Skin epidermis (tissue), 12 donors: ENCODE results near the gene SLC16A13.

Experiments used
- H3K27ac ChIP-seq, 21 experiments: fragments of 200-600 bp; sonication (generic) in 11 of 21; one replicate each; pipeline ENCODE4 v1.5.0; 2020; ENCODE audit warnings: mild to moderate bottlenecking in 3 of 21, inconsistent platforms in 2 of 21, moderate library complexity in 2 of 21
- H3K4me3 ChIP-seq, 7 experiments: fragments of 200-600 bp; sonication (generic) in 2 of 7; one replicate each; pipeline ENCODE4 v1.5.0; 2020; ENCODE audit warnings: inconsistent platforms in 2 of 7, mild to moderate bottlenecking in 2 of 7, moderate library complexity in 1 of 7

The SLC16A13 gene

DNA sequence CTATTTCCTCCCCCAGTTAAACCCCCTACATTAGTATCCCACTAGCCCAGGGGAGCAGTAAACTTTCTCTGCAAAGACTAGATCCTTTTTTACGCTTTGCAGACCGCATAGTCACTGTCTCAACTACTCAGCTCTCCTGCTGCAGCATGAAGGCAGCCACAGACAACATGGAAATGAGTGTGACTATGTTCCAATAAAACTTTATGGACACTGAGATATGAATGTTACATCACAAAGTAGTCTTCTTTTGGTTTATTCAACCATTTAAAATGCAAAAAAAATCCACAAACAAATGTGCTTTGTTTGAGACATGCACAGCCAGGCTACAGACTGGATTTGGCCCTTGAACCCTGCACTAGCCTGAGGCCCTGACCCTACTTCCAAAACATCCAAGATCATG is 25.3 kb upstream of the SLC16A13 start:
- H3K27ac ChIP-seq, result peak overlapping the region in 1 of 21 experiments; percentile 4
- no peak overlapping the region for H3K4me3 ChIP-seq

DNA sequence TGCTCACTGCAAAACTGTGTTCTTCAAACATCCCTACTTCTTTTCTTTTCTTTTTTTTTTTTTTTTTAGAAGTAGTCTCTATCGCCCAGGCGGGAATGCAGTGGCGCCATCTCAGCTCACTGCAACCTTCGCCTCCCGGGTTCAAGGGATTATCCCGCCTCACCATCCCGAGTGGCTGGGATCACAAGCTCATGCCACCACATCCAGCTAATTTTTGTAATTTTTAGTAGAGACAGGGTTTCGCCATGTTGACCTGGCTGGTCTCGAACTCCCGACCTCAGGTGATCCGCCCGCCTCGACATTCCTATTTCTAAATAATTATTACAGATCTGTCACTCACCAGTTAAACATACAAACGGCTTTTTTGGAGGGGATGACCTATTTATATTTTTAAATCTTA is 24.4 kb upstream of the SLC16A13 start:
- peak overlapping the region; percentile 67 to 96 (median 82) for H3K4me3 ChIP-seq
- H3K27ac ChIP-seq, result peak overlapping the region in 15 of 21 experiments; percentile 93 to 100 (median 99)

DNA sequence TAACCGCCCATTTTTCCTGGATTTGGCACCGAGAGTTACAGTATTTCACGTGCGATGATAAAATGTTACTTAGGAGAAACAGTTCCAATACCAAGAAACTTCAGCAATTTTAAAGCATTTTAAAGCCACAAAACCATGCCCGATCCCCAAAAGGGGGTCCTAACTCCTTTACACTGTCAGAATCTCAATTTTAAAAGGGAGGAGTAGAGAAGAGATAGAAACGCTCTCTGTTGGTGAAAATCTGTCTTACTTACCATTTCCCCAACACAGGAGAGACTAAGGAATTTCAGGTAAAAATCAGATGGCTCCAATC is 23.9 kb upstream of the SLC16A13 start:
- H3K4me3 ChIP-seq, result peak overlapping the region; percentile 67 to 96 (median 82)
- peak overlapping the region; percentile 84 to 100 (median 99) for H3K27ac ChIP-seq

DNA sequence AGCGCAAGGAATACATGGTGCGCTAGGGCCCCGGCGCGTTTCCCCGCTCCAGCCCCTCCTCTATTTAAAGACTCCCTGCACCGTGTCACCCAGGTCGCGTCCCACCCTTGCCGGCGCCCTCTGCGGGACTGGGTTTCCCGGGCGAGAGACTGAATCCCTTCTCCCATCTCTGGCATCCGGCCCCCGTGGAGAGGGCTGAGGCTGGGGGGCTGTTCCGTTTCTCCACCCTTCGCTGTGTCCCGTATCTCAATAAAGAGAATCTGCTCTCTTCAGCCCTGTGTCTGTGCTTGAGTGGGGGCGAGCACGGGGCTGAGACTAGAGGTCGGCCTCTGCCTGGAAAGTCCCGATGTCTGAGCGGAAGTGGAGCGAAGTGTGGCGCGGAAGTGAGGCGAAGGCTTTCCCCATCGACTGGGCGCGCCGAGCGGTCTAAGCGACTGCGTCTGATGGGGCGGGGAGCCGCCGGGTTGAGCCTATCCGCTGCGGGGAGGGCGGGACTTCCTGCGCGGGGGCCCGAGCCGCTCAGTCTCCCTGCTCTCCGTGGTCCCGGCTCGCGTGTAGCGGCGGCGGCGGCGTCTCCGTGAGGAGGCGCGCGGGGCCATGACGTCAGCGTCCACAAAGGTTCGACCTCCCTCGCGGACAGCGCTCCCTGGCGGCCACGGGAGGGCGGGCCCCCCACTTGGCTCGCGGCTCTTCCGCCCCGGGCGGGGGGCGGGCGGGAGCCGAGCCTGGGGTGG is 21.4 kb upstream of the SLC16A13 start:
- Histone ChIP-seq H3K27ac (peak overlapping the region; percentile 84 to 100 (median 99)), H3K4me3 (peak overlapping the region; percentile 67 to 96 (median 82))

DNA sequence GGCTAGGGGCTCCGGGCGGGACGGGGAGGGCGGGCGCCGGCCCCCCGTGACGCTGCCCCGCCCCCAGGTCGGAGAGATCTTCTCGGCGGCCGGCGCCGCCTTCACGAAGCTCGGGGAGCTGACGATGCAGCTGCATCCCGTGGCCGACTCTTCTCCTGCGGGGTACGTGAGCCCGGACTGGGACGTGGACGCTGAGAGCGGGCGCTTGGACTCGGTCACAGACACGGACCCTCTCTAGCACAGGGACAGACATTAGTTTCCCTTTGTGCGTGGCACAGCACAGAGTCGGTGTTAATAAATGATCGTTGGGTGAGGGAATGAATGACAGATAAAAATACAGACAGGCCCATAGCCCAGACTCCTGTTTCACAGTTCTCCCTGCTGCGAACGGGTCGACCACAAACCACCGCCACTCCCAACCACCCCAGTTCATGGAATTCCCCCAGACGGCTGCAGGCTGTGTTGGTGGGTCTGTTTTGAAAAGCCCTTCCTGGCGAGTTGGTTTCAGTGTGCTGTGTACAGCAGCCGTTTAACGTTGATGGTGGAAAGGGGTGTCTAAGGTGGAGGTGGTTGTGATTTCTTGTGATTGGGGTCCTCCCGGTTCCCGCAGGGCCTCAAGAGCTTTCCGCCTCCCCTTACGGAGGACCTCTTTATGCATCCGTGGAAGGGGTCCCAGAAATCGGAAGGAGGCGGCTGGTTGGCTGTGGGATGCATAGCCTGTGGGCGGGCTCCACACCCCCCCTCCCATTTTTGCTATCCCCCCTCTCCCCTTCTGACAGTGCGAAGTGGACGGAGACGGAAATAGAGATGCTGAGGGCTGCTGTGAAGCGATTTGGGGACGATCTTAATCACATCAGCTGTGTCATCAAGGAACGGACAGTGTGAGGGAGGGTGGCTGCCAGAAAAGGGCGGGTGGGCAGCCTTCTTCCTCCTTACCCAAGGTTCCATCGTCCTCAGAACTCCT is 20.5 kb upstream of the SLC16A13 start:
- H3K27ac ChIP-seq, result peak overlapping the region; percentile 33 to 100 (median 99)
- H3K4me3 ChIP-seq, result peak overlapping the region; percentile 67 to 96 (median 82)

DNA sequence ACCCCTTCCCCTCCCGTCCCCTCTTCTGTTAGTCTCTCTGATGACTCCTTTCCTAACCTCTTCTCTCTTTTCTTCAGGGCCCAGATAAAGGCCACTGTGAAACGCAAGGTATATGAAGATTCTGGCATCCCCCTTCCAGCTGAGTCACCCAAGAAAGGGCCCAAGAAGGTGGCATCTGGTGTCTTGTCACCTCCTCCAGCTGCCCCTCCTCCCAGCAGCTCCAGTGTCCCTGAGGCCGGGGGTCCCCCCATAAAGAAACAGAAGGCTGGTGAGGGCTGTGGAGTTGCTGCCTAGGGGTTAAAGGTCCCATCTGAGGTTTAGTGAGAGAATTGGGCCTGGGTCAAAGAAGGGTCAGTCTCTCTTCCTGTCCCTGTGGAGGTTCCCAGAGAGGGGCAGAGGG is 19.4 kb upstream of the SLC16A13 start:
- H3K4me3 ChIP-seq, result no peak overlapping the region
- H3K27ac ChIP-seq, result peak overlapping the region in 19 of 21 experiments; percentile 88 to 100 (median 98)

DNA sequence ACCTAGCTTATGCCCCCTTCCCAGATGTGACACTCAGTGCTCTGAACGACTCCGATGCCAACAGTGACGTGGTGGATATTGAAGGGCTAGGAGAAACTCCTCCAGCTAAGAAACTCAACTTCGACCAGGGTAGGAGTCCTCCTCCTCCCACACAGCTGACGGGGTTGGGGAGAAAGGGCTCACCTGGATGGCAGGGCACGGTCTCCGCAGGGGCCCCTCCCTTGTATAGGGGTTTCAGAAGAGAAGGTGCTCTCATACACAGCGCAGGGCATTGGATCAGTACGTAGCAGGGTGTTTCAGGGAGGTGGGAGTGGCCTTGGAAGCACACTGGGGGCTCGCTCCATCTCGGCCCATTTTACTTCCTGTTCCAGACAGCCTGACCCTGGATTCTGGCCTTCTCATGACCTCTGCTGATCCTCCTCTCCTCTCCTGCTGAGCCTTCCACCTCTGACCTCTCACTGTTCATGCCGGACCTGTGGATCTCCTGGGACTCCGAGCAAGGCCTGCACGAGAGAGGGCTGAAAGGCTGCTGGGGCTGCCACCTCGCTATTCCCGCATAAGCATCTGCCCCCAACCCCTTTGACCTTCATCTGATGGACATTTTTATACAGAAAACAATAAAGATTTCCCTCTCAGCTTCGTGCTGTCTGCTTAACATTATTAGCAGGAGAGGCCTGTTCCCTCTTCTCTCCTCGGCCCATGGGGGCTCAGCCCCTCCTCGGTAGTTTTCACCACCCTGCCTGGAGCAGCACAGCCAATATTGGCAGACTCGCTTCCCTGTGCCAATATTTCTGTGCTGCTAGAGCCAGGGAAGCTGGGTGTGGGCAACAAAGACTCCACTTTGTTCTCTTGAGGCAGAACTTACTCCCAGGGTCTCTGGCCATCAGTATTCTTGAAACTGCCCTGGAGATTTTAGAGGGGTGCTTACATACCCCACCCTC is 18.7 kb upstream of the SLC16A13 start:
- H3K27ac ChIP-seq, result peak overlapping the region in 19 of 21 experiments; percentile 75 to 100 (median 98)
- H3K4me3 ChIP-seq, result peak overlapping the region in 2 of 7 experiments; percentile 36 to 44

DNA sequence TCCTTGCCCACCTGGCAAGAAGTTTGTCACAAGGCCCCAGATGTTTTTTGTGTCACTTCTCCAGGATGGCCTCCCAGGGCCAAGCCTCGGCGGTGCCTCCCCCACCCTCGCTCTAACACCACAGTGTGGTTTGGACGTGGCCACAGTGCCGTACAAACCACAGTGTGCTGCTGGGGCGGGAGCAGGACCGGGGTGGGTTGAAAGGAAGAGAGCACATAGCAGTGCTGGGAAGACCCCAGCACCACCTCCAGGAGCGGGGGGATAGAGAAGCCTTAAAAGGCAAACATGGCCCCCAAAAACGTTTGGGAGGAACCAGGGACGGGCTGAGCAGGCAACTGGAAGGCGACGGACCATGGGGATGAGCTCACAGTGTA is 18.0 kb upstream of the SLC16A13 start:
- Histone ChIP-seq H3K27ac (peak overlapping the region in 20 of 21 experiments; percentile 60 to 100 (median 93)), H3K4me3 (peak overlapping the region in 4 of 7 experiments; percentile 29 to 44 (median 35))

DNA sequence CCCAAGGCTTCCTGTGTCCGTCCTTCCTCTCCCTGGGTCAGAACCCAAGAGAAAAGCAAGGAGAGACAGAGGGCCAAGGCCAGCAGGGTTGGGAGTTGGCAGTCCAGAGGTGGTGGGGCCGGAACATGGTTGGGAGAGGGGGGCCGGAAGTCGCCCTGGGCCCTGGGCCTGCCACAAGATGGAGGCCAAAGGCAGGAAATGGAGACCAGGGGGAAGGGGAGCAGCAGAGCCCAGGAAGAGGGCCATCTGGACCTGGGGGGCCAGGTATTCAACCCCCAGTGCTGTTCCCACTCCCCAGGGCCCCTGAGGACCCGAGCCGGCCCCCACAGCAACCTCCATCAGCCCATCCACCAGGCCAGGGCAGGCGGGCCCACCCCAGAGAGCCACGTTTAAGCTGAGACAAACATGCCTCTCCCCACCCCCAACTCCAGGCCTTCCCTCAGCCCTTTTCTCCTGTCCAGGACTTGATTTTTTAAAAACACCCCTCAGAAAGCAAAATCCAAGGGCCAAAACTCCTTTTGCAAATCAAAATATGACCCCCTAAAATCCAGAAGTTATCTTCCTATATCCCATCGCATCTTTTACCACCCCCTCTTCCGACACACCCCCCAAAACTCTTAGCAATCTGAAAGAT is 17.4 kb upstream of the SLC16A13 start:
- peak overlapping the region; percentile 24 to 44 (median 34) for H3K4me3 ChIP-seq

DNA sequence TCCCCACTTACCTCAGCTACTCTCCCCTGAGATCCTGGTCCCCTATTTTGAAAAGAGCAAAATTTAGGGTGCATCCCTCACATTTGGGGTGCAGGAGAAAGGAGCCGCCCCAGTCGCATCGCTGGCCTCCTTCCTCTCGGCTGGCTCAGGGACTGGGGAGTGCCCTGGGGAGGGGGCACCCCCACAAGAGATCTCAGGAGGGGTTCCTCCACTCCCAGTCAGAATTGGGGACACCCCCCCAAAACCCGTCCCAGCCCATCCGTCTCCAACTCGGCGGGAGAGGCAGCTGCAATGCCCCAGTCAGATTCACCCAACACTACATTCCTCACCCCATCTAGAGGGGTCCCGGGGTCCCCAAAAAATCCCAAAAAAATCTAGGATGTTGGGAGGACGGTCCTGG is 16.4 kb upstream of the SLC16A13 start:
- Histone ChIP-seq H3K4me3 (peak overlapping the region; percentile 24 to 44 (median 34)), H3K27ac (peak overlapping the region; percentile 40 to 100 (median 93))

More for the DNA sequence above, 17.4 kb upstream of the SLC16A13 start:
- peak overlapping the region; percentile 32 to 100 (median 93) for H3K27ac ChIP-seq

DNA sequence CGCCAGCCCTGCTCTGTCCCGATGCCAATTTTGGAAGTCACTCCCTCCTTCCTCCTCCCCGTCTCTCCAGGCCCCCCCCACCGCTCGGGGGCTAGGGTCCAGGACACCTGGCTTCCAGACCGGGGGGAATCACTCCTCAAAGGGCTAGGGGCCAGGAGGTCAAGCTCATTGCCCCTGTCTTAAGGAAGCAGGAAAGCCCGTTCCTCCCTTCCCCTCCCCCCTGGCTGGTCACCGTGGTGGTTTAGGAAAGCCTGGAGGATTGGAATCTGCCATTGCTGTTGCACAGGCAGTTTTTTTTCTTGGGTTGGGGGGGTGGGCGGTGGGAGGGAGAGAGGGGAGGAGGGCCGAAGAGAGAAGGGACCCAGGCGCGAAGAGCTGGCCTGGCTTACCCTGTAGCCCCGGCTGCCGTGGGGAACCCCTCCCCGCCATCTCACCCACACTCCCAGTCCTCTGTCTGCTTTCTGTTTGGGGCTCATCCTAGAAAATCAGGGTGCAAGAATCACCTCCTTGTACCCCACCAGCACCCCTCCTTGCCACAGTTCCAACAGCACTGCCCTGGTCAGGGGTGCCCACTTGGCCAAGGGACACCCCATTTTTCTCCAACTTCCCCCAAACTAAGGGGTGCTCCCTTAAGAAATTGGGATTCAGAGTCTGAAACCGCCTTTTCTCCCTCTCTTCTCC is 15.8 kb upstream of the SLC16A13 start:
- Histone ChIP-seq H3K4me3 (peak overlapping the region; percentile 24 to 44 (median 34)), H3K27ac (peak overlapping the region; percentile 40 to 100 (median 93))

DNA sequence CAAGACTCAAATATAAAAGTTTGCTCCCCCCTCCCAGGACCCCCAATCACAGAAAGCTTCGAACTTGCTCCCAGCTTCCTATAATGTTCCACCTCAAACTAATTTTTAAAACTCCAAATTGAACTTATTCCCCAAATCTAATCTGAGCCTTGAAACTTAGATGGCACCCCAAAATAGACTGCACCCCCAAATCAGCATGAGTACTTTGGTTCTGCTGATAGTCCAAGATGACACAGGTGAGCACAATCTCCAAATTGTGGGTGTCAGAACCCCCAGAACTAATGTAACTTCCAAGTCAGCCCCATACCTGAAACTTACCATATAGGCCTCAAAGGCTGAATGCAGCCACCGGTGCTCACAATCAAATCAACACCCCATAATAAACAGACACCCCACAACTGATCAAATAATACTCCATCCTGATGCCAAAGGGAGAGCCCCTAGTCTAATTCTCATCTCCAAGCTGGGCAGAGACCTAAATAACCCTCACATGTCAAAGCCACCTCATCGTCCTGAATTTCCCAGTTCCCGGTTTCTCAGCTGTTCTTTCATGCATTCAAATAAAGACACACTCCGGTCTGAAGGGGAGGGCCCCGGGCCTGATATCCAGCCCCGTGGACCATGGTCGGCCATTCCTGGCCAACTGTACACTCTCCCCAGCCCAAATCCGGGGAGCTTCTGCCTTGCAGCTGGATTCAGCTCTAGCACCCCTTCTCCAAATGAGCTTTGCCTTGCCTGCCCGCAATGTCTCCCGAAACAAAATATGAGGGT is 14.7 kb upstream of the SLC16A13 start:
- peak overlapping the region in 19 of 21 experiments; percentile 46 to 100 (median 81) for H3K27ac ChIP-seq
- peak overlapping the region in 5 of 7 experiments; percentile 16 to 39 (median 28) for H3K4me3 ChIP-seq

DNA sequence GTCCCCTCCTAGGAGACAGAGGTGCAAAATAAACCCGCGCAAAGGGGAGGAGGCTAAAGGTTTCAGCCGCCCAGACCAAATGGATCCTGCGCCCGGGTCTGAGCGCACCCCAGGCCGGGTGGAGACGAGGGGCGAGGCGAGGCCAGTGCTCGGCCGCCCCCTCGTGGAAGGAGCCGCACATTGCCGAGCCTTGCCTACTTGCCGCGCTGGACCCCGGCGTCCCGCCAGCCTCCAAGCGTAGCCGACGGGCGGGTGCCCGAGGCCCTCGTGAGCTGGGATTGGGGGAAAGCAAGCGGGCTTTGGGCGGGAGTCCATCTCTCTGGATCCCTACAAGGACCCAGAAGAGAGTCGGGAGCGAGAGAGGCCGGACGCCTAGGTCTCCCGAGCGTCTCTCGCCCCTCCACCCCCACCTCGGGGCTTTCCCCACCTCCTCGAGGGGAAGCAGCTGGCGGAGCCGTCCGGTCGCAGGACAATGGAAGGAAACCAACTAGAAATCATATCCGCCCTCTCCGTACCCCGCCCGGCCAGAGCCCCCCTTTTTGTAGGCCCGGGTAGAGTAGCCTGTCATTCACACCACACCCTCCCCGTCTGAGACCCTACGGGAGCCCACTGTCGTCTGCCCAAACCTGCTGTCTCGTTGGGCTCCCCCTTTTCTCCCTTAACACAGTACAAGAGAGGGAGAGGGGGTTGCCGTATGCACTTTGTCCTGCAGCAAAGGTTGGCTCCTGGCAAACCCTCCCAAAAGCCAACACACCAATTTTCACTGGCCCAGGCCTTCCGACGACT is 13.6 kb upstream of the SLC16A13 start:
- H3K27ac ChIP-seq, result peak overlapping the region in 20 of 21 experiments; percentile 36 to 98 (median 80)

DNA sequence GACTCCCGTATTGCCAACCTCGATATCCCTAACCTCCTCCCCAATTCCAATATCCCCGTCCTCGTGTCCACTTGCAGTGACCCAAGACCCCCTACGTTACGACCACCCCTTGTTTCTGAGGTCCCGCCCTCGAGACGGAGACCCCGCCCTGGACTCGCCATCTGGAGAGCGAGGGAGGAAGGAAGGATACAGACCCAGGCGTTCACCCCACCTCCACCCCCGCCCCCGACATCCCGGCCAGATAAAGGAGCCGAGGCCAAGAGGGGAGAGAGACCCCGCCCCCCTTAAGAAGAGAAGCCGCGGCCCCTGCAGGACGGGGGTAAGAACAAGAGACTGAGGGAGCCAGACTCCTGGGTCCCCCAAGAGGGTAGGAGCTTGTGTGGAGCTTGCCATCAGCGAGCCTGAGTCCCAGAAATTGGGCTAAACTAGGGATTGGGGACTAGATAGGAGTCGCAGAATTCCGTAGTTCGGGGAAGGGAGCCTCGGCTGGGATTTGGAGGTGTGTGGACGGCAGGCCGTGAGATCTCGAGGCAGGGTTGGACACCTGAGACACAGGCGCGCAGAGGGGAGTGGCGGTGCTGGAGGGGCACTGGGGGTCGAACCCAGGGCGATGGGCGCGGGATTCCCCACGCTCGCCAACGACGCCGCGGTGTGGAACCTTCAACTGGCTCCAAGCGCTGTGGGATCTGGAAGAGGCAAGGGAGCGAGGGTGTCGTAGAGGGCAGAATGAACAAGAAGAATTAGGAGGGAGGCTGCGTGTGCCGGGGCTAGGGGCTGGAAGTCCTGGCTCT is 12.8 kb upstream of the SLC16A13 start, which contains the start of gene BCL6B:
TSS of gene BCL6B (plus strand) at position 270 of the 791 bp plus-strand sequence. CDS start 622 bp downstream, outside the sequence.
- peak within 1 kb of the TSS in 20 of 21 experiments; percentile 45 to 98 (median 80) for H3K27ac ChIP-seq
- peak within 1 kb of the TSS; percentile 18 to 39 (median 28) for H3K4me3 ChIP-seq

More for the DNA sequence above, 13.6 kb upstream of the SLC16A13 start:
- peak overlapping the region in 6 of 7 experiments; percentile 16 to 39 (median 24) for H3K4me3 ChIP-seq

DNA sequence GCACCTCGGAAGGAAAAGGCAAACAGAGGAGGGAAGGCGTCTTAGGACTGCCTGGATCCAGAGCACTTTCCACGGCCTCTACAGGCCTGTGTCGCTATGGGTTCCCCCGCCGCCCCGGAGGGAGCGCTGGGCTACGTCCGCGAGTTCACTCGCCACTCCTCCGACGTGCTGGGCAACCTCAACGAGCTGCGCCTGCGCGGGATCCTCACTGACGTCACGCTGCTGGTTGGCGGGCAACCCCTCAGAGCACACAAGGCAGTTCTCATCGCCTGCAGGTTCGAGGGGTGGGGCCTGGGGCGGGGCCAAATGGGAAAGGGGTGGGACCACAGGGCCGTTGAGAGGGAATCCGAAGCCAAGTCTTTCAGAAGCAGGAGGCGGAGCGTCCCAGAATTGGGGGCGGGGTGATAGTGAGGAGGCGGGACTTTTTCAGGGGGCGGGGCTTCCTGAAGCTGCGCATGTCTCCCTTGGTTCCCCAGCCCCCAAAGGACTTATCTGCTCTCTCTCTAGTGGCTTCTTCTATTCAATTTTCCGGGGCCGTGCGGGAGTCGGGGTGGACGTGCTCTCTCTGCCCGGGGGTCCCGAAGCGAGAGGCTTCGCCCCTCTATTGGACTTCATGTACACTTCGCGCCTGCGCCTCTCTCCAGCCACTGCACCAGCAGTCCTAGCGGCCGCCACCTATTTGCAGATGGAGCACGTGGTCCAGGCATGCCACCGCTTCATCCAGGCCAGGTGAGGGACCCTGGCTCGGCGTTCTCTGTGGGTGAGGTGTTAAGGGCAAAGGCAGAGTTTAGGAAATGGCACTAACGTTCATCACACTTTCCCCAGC is 12.0 kb upstream of the SLC16A13 start:
- peak overlapping the region in 20 of 21 experiments; percentile 45 to 98 (median 80) for H3K27ac ChIP-seq
- H3K4me3 ChIP-seq, result peak overlapping the region; percentile 18 to 39 (median 26)
